Peyer's patch (tissue), 4 donors: Measurements from ENCODE around the gene TSGA10IP. TPM values are rescaled to one million over a fixed set of nuclear protein-coding genes. Genes with fewer than 3 reads are reported as not detected.
A peak's percentile ranks its signal among the peaks of the same experiment; 100 is the strongest.

Experiments
- DNase-seq, 3 donors: peaks; one replicate each; pipeline ENCODE4 v3.0.0-alpha.2; 2017 to 2019
- H3K27ac ChIP-seq, 4 donors: fragments of 200-600 bp; sonication (generic); one replicate each; pipeline ENCODE4 v1.5.1; 2016 to 2019
- H3K27me3 ChIP-seq, 2 donors: fragments of 200-600 bp; sonication (generic); one replicate each; pipeline ENCODE4 v1.5.1; 2019
- H3K36me3 ChIP-seq, 3 donors: fragments of 200-600 bp; sonication (generic); one replicate each; pipeline ENCODE4 v1.5.1; 2016 to 2019
- H3K4me1 ChIP-seq, 4 donors: fragments of 200-600 bp; sonication (generic); one replicate each; pipeline ENCODE4 v1.5.1; 2016 to 2019
- H3K4me3 ChIP-seq, 4 donors: fragments of 200-600 bp; sonication (generic); 1 replicate in 3 of 4; 2 replicates in 1 of 4; pipeline ENCODE4 v1.5.1; 2016 to 2019; ENCODE audit warnings: mild to moderate bottlenecking in 1 of 4
- H3K9me3 ChIP-seq, 4 donors: fragments of 200-600 bp; sonication (generic); one replicate each; pipeline ENCODE4 v1.5.1; 2016 to 2019; ENCODE audit warnings: mild to moderate bottlenecking in 1 of 4
- CTCF ChIP-seq, 6 experiments: fragments of 450-650 bp in 4 of 6; fragments of 200-600 bp in 2 of 6; sonication (generic) in 1 of 6; IDR thresholded peaks; one replicate each; pipeline ENCODE4 v1.5.1; 2017 to 2019; ENCODE audit warnings: antibody characterized with exemption in 6 of 6, mild to moderate bottlenecking in 3 of 6, moderate library complexity in 1 of 6
- POLR2A ChIP-seq, 2 donors: fragments of 450-650 bp; IDR thresholded peaks; one replicate each; pipeline ENCODE4 v1.5.1; 2017; ENCODE audit warnings: antibody characterized with exemption in 2 of 2, mild to moderate bottlenecking in 2 of 2, moderate library complexity in 2 of 2
- total RNA-seq, 4 donors: library from RNA; depleted of rRNA; stranded (reverse); fragments of >200 nt; gene quantifications; one replicate each; pipeline ENCODE4 v1.1.0, GENCODE V29; 2016

The TSGA10IP gene
- total RNA-seq, 4 donors from 2014 or later, result not detected

- Histone ChIP-seq H3K27ac (peak overlapping the region; percentile 60 to 81 (median 70)), H3K4me1 (peaks cover 2 to 49% (median 21%) of the 10 kb centered on the region in 4 donors), H3K9me3 (no peaks in the 10 kb centered on the region), H3K36me3 (no peaks in the 10 kb centered on the region), H3K27me3 (no peaks in the 10 kb centered on the region), H3K4me3 (no peak overlapping the region)
- TF ChIP-seq POLR2A (IDR thresholded peaks at IDR 0.05), result no peak
- TF ChIP-seq CTCF (IDR thresholded peaks at IDR 0.05), result no peak
- DNase-seq, result peak; percentile 31 to 75 (median 56)
These were observed 29.4 kb upstream of the TSGA10IP start for GRCh38 chr11:65915821-65916251.

GRCh38 chr11:65916391-65916790, 28.9 kb upstream of the TSGA10IP start:
- no peak for DNase-seq
- Histone ChIP-seq H3K27me3 (no peaks in the 10 kb centered on the region), H3K9me3 (no peaks in the 10 kb centered on the region), H3K4me3 (no peak overlapping the region), H3K27ac (peak overlapping the region; percentile 25 to 98 (median 78)), H3K36me3 (peaks cover 0 to 3% (median 0%) of the 10 kb centered on the region in 3 donors), H3K4me1 (peaks cover 2 to 51% (median 21%) of the 10 kb centered on the region in 4 donors)
- no peak for TF ChIP-seq POLR2A (IDR thresholded peaks at IDR 0.05)
- TF ChIP-seq CTCF (IDR thresholded peaks at IDR 0.05), result no peak

GRCh38 chr11:65917077-65917433, 28.2 kb upstream of the TSGA10IP start:
- Histone ChIP-seq H3K9me3 (no peaks in the 10 kb centered on the region), H3K4me3 (peak overlapping the region in 1 of 4 donors; percentile 94)

GRCh38 chr11:65917434-65918210, 27.7 kb upstream of the TSGA10IP start:
- H3K9me3 ChIP-seq, result no peaks in the 10 kb centered on the region
- peak overlapping the region in 3 of 4 donors; percentile 88 to 100 (median 98) for H3K27ac ChIP-seq
- peaks cover 0 to 13% (median 0%) of the 10 kb centered on the region in 3 donors for H3K36me3 ChIP-seq
- H3K27me3 ChIP-seq, result no peaks in the 10 kb centered on the region
- TF ChIP-seq CTCF (IDR thresholded peaks at IDR 0.05), result no peak
- TF ChIP-seq POLR2A (IDR thresholded peaks at IDR 0.05), result no peak
- no peak for DNase-seq
- peaks cover 2 to 48% (median 21%) of the 10 kb centered on the region in 4 donors for H3K4me1 ChIP-seq
- peak overlapping the region; percentile 92 to 99 (median 96) for H3K4me3 ChIP-seq

More at GRCh38 chr11:65917077-65917433, 28.2 kb upstream of the TSGA10IP start:
- Histone ChIP-seq H3K4me1 (peaks cover 2 to 48% (median 21%) of the 10 kb centered on the region in 4 donors), H3K36me3 (peaks cover 0 to 8% (median 0%) of the 10 kb centered on the region in 3 donors), H3K27ac (peak overlapping the region in 2 of 4 donors; percentile 75 to 98), H3K27me3 (no peaks in the 10 kb centered on the region)
- TF ChIP-seq POLR2A (IDR thresholded peaks at IDR 0.05), result no peak
- TF ChIP-seq CTCF (IDR thresholded peaks at IDR 0.05), result no peak
- no peak for DNase-seq

- Histone ChIP-seq H3K27ac (peak within 1 kb of the TSS; percentile 88 to 100 (median 95)), H3K27me3 (no peaks in the 10 kb centered on the region), H3K4me3 (peak within 1 kb of the TSS; percentile 94 to 99 (median 97)), H3K4me1 (peaks cover 2 to 48% (median 21%) of the 10 kb centered on the region in 4 donors), H3K36me3 (peaks cover 0 to 18% (median 0%) of the 10 kb centered on the region in 3 donors), H3K9me3 (no peaks in the 10 kb centered on the region)
- DNase-seq, result no peak
- TF ChIP-seq CTCF (IDR thresholded peaks at IDR 0.05) (no peak), POLR2A (IDR thresholded peaks at IDR 0.05) (peak in 1 of 2 donors; percentile 12)
These were observed 26.8 kb upstream of the TSGA10IP start, which contains the start of gene C11orf68 for GRCh38 chr11:65918211-65919140. TSS of gene C11orf68 (minus strand) at chr11:65919062. CDS start at chr11:65919031, 31 bp downstream.
